SH-SY5Y (cell line): ENCODE data around the gene METTL8.

Experiments used
- GATA2 ChIP-seq: IDR thresholded peaks from 2 replicates; pipeline ENCODE4 v1.6.1; 2011; ENCODE audit warnings: mild to moderate bottlenecking, low read depth, low read length
- GATA3 ChIP-seq: IDR thresholded peaks from 2 replicates; pipeline ENCODE4 v1.6.1; 2011; ENCODE audit warnings: low read depth, mild to moderate bottlenecking, low read length, moderate library complexity

DNA sequence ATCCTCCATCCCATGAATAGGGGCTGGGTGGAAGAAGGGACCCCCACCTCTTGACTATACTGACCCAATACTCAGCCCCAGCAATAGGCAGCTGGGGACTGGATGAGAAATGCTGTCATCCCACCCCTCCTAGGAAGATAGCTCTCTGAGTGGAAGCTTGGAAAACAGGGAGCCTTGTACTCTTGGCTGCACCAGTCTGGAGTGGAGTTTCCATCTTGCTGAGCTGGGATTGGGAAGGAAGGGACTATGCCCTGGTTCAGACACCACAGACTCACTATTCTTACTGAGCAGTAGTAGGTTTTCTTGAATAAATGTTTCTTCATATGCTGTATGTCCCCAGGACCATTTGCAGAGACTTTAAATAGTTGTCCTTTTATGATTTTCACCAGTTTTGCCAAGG is 7.7 kb upstream of the METTL8 start:
- TF ChIP-seq GATA2 = no peak
- no peak for TF ChIP-seq GATA3
